SK-N-SH treated with all-trans-retinoic acid at 6 μM for 48 hours (cell line): ENCODE data around the gene FLT3LG.

ENCODE experiments used
- ATAC-seq: fragments of 200-7000 bp; cut with Tn5 transposase; 3 replicates; pipeline ENCODE4 v1.9.1; 2020; ENCODE audit warnings: mild to moderate bottlenecking, moderate library complexity
- ARNTL ChIP-seq: fragments of 450-650 bp; formaldehyde crosslinking; IDR thresholded peaks from 2 replicates; pipeline ENCODE4 v1.5.0; 2020; ENCODE audit warnings: low read depth, mild to moderate bottlenecking, moderate library complexity, borderline replicate concordance
- BACH2 ChIP-seq: fragments of 250-450 bp; sonication (Bioruptor Pico); IDR thresholded peaks from 2 replicates; pipeline ENCODE4 v1.9.0; 2021; ENCODE audit warnings: mild to moderate bottlenecking, borderline replicate concordance
- CREB5 ChIP-seq: fragments of 250-450 bp; sonication (Bioruptor Pico); IDR thresholded peaks from 2 replicates; pipeline ENCODE4 v1.5.1; 2020; ENCODE audit warnings: low read depth, mild to moderate bottlenecking, moderate library complexity
- CSDC2 ChIP-seq: fragments of 250-450 bp; sonication (Bioruptor Pico); IDR thresholded peaks from 2 replicates; pipeline ENCODE4 v1.5.0; 2020; ENCODE audit warnings: mild to moderate bottlenecking, moderate library complexity
- CSRNP3 ChIP-seq: fragments of 250-450 bp; sonication (Bioruptor Pico); IDR thresholded peaks from 2 replicates; pipeline ENCODE4 v1.5.1; 2021; ENCODE audit warnings: mild to moderate bottlenecking, moderate library complexity
- ESRRG ChIP-seq: fragments of 250-450 bp; sonication (Bioruptor Pico); IDR thresholded peaks from 2 replicates; pipeline ENCODE4 v1.6.1; 2021; ENCODE audit warnings: mild to moderate bottlenecking
- GLIS3 ChIP-seq: fragments of 250-450 bp; sonication (Bioruptor Pico); IDR thresholded peaks from 2 replicates; pipeline ENCODE4 v1.5.0; 2020; ENCODE audit warnings: mild to moderate bottlenecking, moderate library complexity
- ISL1 ChIP-seq: fragments of 250-450 bp; sonication (Bioruptor Pico); IDR thresholded peaks from 2 replicates; pipeline ENCODE4 v2.1.2; 2022; ENCODE audit warnings: mild to moderate bottlenecking, moderate library complexity
- OSR1 ChIP-seq: fragments of 250-450 bp; sonication (Bioruptor Pico); IDR thresholded peaks from 2 replicates; pipeline ENCODE4 v1.8.0; 2022; ENCODE audit warnings: moderate library complexity, mild to moderate bottlenecking, inconsistent platforms
- PATZ1 ChIP-seq: fragments of 250-450 bp; sonication (Bioruptor Pico); IDR thresholded peaks from 2 replicates; pipeline ENCODE4 v1.8.0; 2020; ENCODE audit warnings: mild to moderate bottlenecking, moderate library complexity, borderline replicate concordance
- POU6F1 ChIP-seq: fragments of 250-450 bp; sonication (Bioruptor Pico); IDR thresholded peaks from 2 replicates; pipeline ENCODE4 v1.8.0; 2021; ENCODE audit warnings: low read depth, mild to moderate bottlenecking, moderate library complexity, borderline replicate concordance
- SNAI2 ChIP-seq: fragments of 250-450 bp; sonication (Bioruptor Pico); IDR thresholded peaks from 2 replicates; pipeline ENCODE4 v1.5.0; 2020; ENCODE audit warnings: mild to moderate bottlenecking, moderate library complexity
- TCF4 ChIP-seq: fragments of 250-450 bp; sonication (Bioruptor Pico); IDR thresholded peaks from 2 replicates; pipeline ENCODE4 v1.8.0; 2021; ENCODE audit warnings: mild to moderate bottlenecking, moderate library complexity, borderline replicate concordance
- TOX ChIP-seq: fragments of 250-450 bp; sonication (Bioruptor Pico); IDR thresholded peaks from 2 replicates; pipeline ENCODE4 v1.8.0; 2021; ENCODE audit warnings: mild to moderate bottlenecking, moderate library complexity, borderline replicate concordance
- TSHZ2 ChIP-seq: fragments of 250-450 bp; sonication (Bioruptor Pico); IDR thresholded peaks from 2 replicates; pipeline ENCODE4 v1.5.0; 2020; ENCODE audit warnings: mild to moderate bottlenecking, moderate library complexity
- ZC3H10 ChIP-seq: fragments of 250-450 bp; sonication (Bioruptor Pico); IDR thresholded peaks from 2 replicates; pipeline ENCODE4 v1.5.1; 2021; ENCODE audit warnings: mild to moderate bottlenecking, moderate library complexity
- ZFP3 ChIP-seq: fragments of 250-450 bp; sonication (Bioruptor Pico); IDR thresholded peaks from 2 replicates; pipeline ENCODE4 v1.5.0; 2020; ENCODE audit warnings: mild to moderate bottlenecking, moderate library complexity
- ZFP30 ChIP-seq: fragments of 450-650 bp; formaldehyde crosslinking; IDR thresholded peaks from 2 replicates; pipeline ENCODE4 v1.5.0; 2022; ENCODE audit warnings: mild to moderate bottlenecking, moderate library complexity
- ZNF565 ChIP-seq: fragments of 450-650 bp; formaldehyde crosslinking; conservative IDR thresholded peaks from 2 replicates; pipeline ENCODE4 v1.5.0; 2020; ENCODE audit warnings: low read depth, mild to moderate bottlenecking, moderate library complexity
- ZNF70 ChIP-seq: fragments of 450-650 bp; formaldehyde crosslinking; IDR thresholded peaks from 2 replicates; pipeline ENCODE4 v1.5.0; 2020; ENCODE audit warnings: mild to moderate bottlenecking, moderate library complexity

FLT3LG gene

GRCh38 chr19:49473868-49474541 is at the start of gene FLT3LG:
TSS of gene FLT3LG (plus strand) at chr19:49474215. CDS start at chr19:49474640, 425 bp downstream.
- TF ChIP-seq ZNF70 (CRISPR knock-in tag) (no peak), PATZ1 (peak; percentile 80; the same call in 1 of the 2 replicates)
- TF ChIP-seq, all 23 proteins: peak for 1
- ATAC-seq: peak; percentile 82

- ATAC-seq: no peak
- TF ChIP-seq ZNF565 (CRISPR knock-in tag): no peak
- TF ChIP-seq GLIS3 (CRISPR knock-in tag): no peak
- TF ChIP-seq BACH2 (CRISPR knock-in tag): no peak
- TF ChIP-seq ZNF70 (CRISPR knock-in tag): no peak
- no peak for TF ChIP-seq POU6F1
- TF ChIP-seq ARNTL (CRISPR knock-in tag): no peak
- TF ChIP-seq ZFP30 (CRISPR knock-in tag): no peak
- no peak for TF ChIP-seq ZFP3 (CRISPR knock-in tag)
- TF ChIP-seq ISL1 (CRISPR knock-in tag): no peak
- TF ChIP-seq ZC3H10 (CRISPR knock-in tag): no peak
- TF ChIP-seq OSR1: no peak
- TF ChIP-seq PATZ1: no peak
- TF ChIP-seq TSHZ2 (CRISPR knock-in tag): no peak
- TF ChIP-seq CSRNP3: no peak
- TF ChIP-seq ESRRG (CRISPR knock-in tag): no peak
- no peak for TF ChIP-seq SNAI2 (CRISPR knock-in tag)
- TF ChIP-seq CSDC2 (CRISPR knock-in tag): no peak
- TF ChIP-seq TCF4 (CRISPR knock-in tag): no peak
- no peak for TF ChIP-seq CREB5 (CRISPR knock-in tag)
- TF ChIP-seq TOX (CRISPR knock-in tag): no peak
Observed at GRCh38 chr19:49425178-49425577, 48.8 kb upstream of the FLT3LG start, which contains the start of gene GFY. TSS of gene GFY (plus strand) at chr19:49425388. CDS start at chr19:49426431, 1,043 bp downstream.
